Suprapubic skin (tissue), 3 donors: ENCODE results near the gene VEPH1.

Experiments
- CTCF ChIP-seq, 2 donors: fragments of 200-600 bp in 1 of 2; fragments of 450-650 bp in 1 of 2; sonication (generic) in 1 of 2; IDR thresholded peaks; one replicate each; pipeline ENCODE4 v1.5.1; 2016 to 2019; ENCODE audit warnings: antibody characterized with exemption in 2 of 2, mild to moderate bottlenecking in 1 of 2, moderate library complexity in 1 of 2
- POLR2A ChIP-seq, 2 donors: fragments of 450-650 bp; IDR thresholded peaks; one replicate each; pipeline ENCODE4 v1.6.1; 2017; ENCODE audit warnings: antibody characterized with exemption in 2 of 2, mild to moderate bottlenecking in 2 of 2, moderate library complexity in 2 of 2

GRCh38 chr3:157515398-157515797 lies 12.2 kb upstream of the VEPH1 start:
- no peak for TF ChIP-seq POLR2A (IDR thresholded peaks at IDR 0.05)
- TF ChIP-seq CTCF (IDR thresholded peaks at IDR 0.05), result no peak
